Coronary artery (tissue), 2 donors: ENCODE results near the gene RBM18.

Experiments used
- DNase-seq: peaks from one replicate; pipeline ENCODE4 v3.0.0-alpha.2; 2017; ENCODE audit warnings: low spot score
- H3K27ac ChIP-seq, 2 donors: fragments of 200-600 bp; sonication (generic); one replicate each; pipeline ENCODE4 v1.5.1; 2016 to 2019
- H3K4me3 ChIP-seq: fragments of 200-600 bp; sonication (generic); 2 replicates; pipeline ENCODE4 v1.5.1; 2016; ENCODE audit warnings: mild to moderate bottlenecking, moderate library complexity
- CTCF ChIP-seq: fragments of 200-600 bp; sonication (generic); IDR thresholded peaks from one replicate; pipeline ENCODE4 v1.5.1; 2019; ENCODE audit warnings: antibody characterized with exemption

Gene RBM18

DNA sequence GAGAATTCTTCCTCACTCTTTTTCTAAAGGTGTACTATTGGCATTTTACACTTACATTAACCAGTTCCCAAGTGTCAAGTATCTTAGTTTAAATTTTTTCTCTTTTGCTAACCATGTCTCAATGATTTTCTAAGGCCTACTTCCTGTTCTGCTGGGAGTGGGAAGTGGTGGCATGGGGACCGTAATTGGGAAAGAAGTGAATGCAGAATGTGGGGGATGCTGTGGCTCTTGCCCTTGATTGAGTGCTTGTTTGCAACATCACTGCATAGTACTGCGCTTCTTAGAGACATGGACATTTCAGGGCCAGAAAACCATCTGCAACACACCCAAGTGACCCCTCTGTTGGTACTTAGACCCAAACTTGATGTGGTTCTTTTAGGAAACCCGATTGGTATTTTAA, 32.9 kb upstream of the RBM18 start:
- Histone ChIP-seq H3K27ac (no peak overlapping the region), H3K4me3 (no peak overlapping the region)
- DNase-seq = no peak
- TF ChIP-seq CTCF = no peak

GRCh38 chr9:122294531-122294930, 29.9 kb upstream of the RBM18 start:
- no peak for DNase-seq
- no peak for TF ChIP-seq CTCF
- no peak overlapping the region for H3K4me3 ChIP-seq
- no peak overlapping the region for H3K27ac ChIP-seq

GRCh38 chr9:122291458-122291857, 26.8 kb upstream of the RBM18 start:
- Histone ChIP-seq H3K27ac (no peak overlapping the region), H3K4me3 (no peak overlapping the region)
- no peak for TF ChIP-seq CTCF
- DNase-seq = no peak

DNA sequence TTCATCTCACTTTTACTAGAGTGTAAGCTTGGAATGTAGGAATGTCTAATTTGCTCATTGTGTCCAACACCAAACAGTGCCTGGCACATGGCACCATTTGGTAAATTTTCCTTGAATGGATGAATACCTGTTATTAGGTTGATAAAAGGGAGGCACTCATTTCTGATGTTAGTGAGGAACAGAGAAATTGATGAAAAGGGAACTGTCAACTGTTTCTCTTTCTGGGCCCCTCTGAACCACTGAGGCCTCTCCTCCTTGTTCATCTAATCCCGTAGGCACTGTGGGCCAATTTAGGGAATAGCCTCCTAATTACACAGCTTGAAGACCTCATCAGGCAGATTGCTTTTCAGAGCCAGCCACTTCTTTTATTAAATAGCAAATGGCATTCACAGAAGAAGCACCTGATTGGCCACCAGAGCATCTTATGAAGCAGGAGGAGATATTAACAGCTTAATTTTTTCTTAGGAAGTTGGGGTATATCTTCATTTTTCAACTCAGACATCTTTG, 22.6 kb upstream of the RBM18 start:
- TF ChIP-seq CTCF = no peak
- Histone ChIP-seq H3K4me3 (no peak overlapping the region), H3K27ac (no peak overlapping the region)
- DNase-seq = no peak

DNA sequence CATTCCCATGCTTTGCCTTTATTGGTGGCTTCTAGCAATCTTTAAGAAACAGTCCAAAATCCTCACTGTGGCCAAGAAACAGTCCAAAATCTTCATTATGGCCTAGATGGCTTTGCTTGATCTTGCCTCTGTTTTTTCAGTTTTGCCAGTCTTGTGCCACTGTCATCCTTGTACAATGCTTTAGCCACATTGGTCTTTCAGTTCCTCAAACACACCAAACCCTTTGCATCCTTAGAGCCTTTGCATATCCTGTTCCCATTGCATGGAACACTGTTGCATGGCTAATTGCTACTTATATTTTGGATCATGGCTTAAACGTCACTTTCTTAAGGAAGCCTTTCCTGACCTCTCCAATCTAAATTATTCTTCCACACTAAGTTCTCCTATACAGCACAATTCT, 22.1 kb upstream of the RBM18 start:
- no peak for DNase-seq
- Histone ChIP-seq H3K4me3 (no peak overlapping the region), H3K27ac (no peak overlapping the region)
- TF ChIP-seq CTCF = no peak

- no peak overlapping the region for H3K4me3 ChIP-seq
- no peak for DNase-seq
- TF ChIP-seq CTCF = no peak
- no peak overlapping the region for H3K27ac ChIP-seq
Observed at GRCh38 chr9:122281368-122281767, 16.7 kb upstream of the RBM18 start.

GRCh38 chr9:122277285-122277897, 12.8 kb upstream of the RBM18 start:
- no peak for TF ChIP-seq CTCF
- no peak for DNase-seq
- H3K27ac ChIP-seq = no peak overlapping the region

More at GRCh38 chr9:122277285-122277897, 12.8 kb upstream of the RBM18 start:
- H3K4me3 ChIP-seq = no peak overlapping the region
